ENCODE data around the gene BCL11B. TPM values are rescaled to one million over a fixed set of nuclear protein-coding genes. Genes with fewer than 3 reads are reported as not detected.
"Not testable (repeated sequence)": the region's sequence is repeated elsewhere in the genome, so short reads cannot be mapped to it uniquely, and the experiment has no call there.

Gene BCL11B
- polyA plus RNA-seq, 4 donors, result 0.45 to 5.1 (median 1.5) TPM

GRCh38 chr14:99232714-99233214, 39.2 kb downstream of the BCL11B start:
- H3K9me3 ChIP-seq (ENCODE audit: control insufficient read depth in 2 of 2, insufficient read depth in 1 of 2, low read depth in 1 of 2, low read length in 1 of 2), result no peaks in the 10 kb centered on the region
- FAIRE-seq, result no peak
- no peak for DNase-seq
- H3K4me3 ChIP-seq (ENCODE audit: low read depth in 1 of 3, low read length in 3 of 3), result no peak overlapping the region
- WGBS, 3 donors, result 65 to 87% (median 73%) methylated on average over 3 of the region's 3 CpGs
- H3K27me3 ChIP-seq (ENCODE audit: control insufficient read depth in 3 of 3, insufficient read depth in 3 of 3, low read length in 3 of 3), result no peaks in the 10 kb centered on the region
- H3K4me1 ChIP-seq (ENCODE audit: control insufficient read depth in 3 of 3, insufficient read depth in 2 of 3, low read depth in 1 of 3, low read length in 2 of 3), result peaks cover 0 to 22% (median 0%) of the 10 kb centered on the region in 3 donors
- H3K27ac ChIP-seq (ENCODE audit: low read depth in 1 of 3, low read length in 2 of 3), result peak overlapping the region in 1 of 3 donors; percentile 56
- peaks cover 0 to 16% (median 0%) of the 10 kb centered on the region in 3 donors for H3K36me3 ChIP-seq (ENCODE audit: control insufficient read depth in 3 of 3, insufficient read depth in 2 of 3, low read depth in 1 of 3, low read length in 3 of 3)

DNA sequence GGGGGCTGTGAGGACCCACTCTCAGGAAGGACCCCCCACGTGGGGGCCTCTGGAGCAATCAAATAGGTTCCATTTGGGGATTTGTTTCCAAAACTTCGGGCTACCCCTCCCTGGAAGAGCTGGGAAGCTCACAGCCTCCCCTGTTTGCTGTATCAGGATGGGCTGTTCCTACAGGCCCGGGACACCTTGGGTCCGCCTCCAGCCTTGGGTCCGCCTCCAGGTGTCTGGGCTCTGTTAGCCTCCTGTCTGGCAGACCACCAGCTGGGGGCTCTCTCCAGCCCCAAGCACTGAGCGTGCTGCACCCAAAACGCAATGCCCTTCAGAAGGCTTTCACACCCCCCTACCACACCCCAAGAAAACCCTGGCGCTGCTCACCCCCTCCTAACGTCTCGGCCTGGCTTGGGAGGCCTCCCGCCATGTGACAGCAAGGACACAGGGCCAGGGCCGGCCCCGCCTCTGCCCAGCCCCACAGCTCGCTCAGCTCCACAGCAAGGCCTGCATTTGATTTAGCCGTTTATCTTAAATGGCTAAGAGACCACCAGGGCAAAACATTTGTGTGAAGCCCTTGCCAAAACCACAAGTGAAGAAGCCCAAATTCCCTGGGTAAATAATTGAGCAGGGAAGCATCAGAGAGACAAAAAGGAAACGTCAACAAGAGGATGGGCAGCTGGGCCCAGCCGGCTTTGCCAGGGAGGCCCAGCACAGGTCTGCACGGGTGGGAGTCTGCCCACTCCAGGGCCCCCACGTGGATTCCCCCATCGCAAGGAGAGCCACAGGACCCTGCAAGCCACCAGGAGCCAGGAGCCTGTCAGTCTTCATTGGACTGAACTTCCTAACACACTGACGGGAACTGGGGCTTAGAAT, 39.9 kb downstream of the BCL11B start:
- 37 to 67% (median 42%) methylated on average over 20 to 21 of the region's 21 CpGs for WGBS, 3 donors
- H3K4me1 ChIP-seq (ENCODE audit: control insufficient read depth in 3 of 3, insufficient read depth in 2 of 3, low read depth in 1 of 3, low read length in 2 of 3), result peaks cover 0 to 22% (median 0%) of the 10 kb centered on the region in 3 donors
- H3K4me3 ChIP-seq (ENCODE audit: low read depth in 1 of 3, low read length in 3 of 3), result peak overlapping the region in 1 of 3 donors; percentile 32
- no peak for FAIRE-seq
- DNase-seq, result peak in 1 of 2 donors; percentile 74
- H3K9me3 ChIP-seq (ENCODE audit: control insufficient read depth in 2 of 2, insufficient read depth in 1 of 2, low read depth in 1 of 2, low read length in 1 of 2), result no peaks in the 10 kb centered on the region
- H3K27me3 ChIP-seq (ENCODE audit: control insufficient read depth in 3 of 3, insufficient read depth in 3 of 3, low read length in 3 of 3), result no peaks in the 10 kb centered on the region
- H3K36me3 ChIP-seq (ENCODE audit: control insufficient read depth in 3 of 3, insufficient read depth in 2 of 3, low read depth in 1 of 3, low read length in 3 of 3), result peaks cover 0 to 20% (median 0%) of the 10 kb centered on the region in 3 donors
- peak overlapping the region in 1 of 3 donors; percentile 56 for H3K27ac ChIP-seq (ENCODE audit: low read depth in 1 of 3, low read length in 2 of 3)

GRCh38 chr14:99231161-99231849, 40.7 kb downstream of the BCL11B start:
- Histone ChIP-seq H3K4me1 (ENCODE audit: control insufficient read depth in 3 of 3, insufficient read depth in 2 of 3, low read depth in 1 of 3, low read length in 2 of 3) (peaks cover 0 to 26% (median 0%) of the 10 kb centered on the region in 3 donors), H3K27ac (ENCODE audit: low read depth in 1 of 3, low read length in 2 of 3) (peak overlapping the region in 1 of 3 donors; percentile 36), H3K36me3 (ENCODE audit: control insufficient read depth in 3 of 3, insufficient read depth in 2 of 3, low read depth in 1 of 3, low read length in 3 of 3) (peaks cover 0 to 20% (median 0%) of the 10 kb centered on the region in 3 donors), H3K4me3 (ENCODE audit: low read depth in 1 of 3, low read length in 3 of 3) (peak overlapping the region in 1 of 3 donors; percentile 32), H3K27me3 (ENCODE audit: control insufficient read depth in 3 of 3, insufficient read depth in 3 of 3, low read length in 3 of 3) (no peaks in the 10 kb centered on the region), H3K9me3 (ENCODE audit: control insufficient read depth in 2 of 2, insufficient read depth in 1 of 2, low read depth in 1 of 2, low read length in 1 of 2) (no peaks in the 10 kb centered on the region)
- FAIRE-seq (no peak), DNase-seq (no peak)
- WGBS, 3 donors, result 43 to 73% (median 63%) methylated on average over 28 to 38 of the region's 38 CpGs

- no peaks in the 10 kb centered on the region for H3K27me3 ChIP-seq (ENCODE audit: control insufficient read depth in 3 of 3, insufficient read depth in 3 of 3, low read length in 3 of 3)
- peak in 1 of 2 donors; percentile 47 for DNase-seq
- no peak for FAIRE-seq
- 52 to 76% (median 63%) methylated on average over 23 of the region's 23 CpGs for WGBS, 3 donors
- peak overlapping the region in 1 of 3 donors; percentile 18 for H3K4me3 ChIP-seq (ENCODE audit: low read depth in 1 of 3, low read length in 3 of 3)
- peaks cover 0 to 24% (median 0%) of the 10 kb centered on the region in 3 donors for H3K36me3 ChIP-seq (ENCODE audit: control insufficient read depth in 3 of 3, insufficient read depth in 2 of 3, low read depth in 1 of 3, low read length in 3 of 3)
- no peaks in the 10 kb centered on the region for H3K9me3 ChIP-seq (ENCODE audit: control insufficient read depth in 2 of 2, insufficient read depth in 1 of 2, low read depth in 1 of 2, low read length in 1 of 2)
- H3K4me1 ChIP-seq (ENCODE audit: control insufficient read depth in 3 of 3, insufficient read depth in 2 of 3, low read depth in 1 of 3, low read length in 2 of 3), result peaks cover 0 to 32% (median 0%) of the 10 kb centered on the region in 3 donors
- H3K27ac ChIP-seq (ENCODE audit: low read depth in 1 of 3, low read length in 2 of 3), result peak overlapping the region in 2 of 3 donors; percentile 41 to 75
Measured at GRCh38 chr14:99230208-99231151, 41.5 kb downstream of the BCL11B start.

DNA sequence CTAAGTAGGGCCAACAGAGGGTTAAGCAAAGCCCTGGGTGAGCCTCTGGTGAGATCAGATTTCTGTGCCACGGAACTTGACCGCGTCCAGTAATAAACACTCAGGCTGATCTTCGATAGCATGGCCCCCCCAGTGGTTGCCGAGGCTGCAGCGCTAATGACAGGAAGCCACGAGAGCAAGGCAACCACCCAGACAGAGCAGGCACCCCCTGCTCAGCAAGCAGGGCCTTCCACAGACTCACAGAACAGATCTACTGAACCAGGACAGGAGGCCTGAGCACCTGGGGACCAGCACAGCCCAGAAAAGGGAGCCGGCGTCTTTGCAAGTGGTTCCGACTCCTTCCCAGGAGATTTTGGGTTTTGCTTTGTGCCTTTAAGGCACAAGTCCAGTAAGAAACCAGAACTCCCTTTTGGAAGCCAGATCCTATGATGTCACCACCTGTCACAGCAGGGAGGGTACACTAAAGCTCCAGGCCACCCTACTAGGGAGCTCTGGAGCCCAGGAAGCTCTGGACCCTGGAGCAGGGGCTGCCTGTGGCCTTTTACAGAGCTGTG, 42.3 kb downstream of the BCL11B start:
- Histone ChIP-seq H3K4me3 (ENCODE audit: low read depth in 1 of 3, low read length in 3 of 3) (no peak overlapping the region), H3K27ac (ENCODE audit: low read depth in 1 of 3, low read length in 2 of 3) (peak overlapping the region in 2 of 3 donors; percentile 41 to 75), H3K9me3 (ENCODE audit: control insufficient read depth in 2 of 2, insufficient read depth in 1 of 2, low read depth in 1 of 2, low read length in 1 of 2) (no peaks in the 10 kb centered on the region), H3K36me3 (ENCODE audit: control insufficient read depth in 3 of 3, insufficient read depth in 2 of 3, low read depth in 1 of 3, low read length in 3 of 3) (peaks cover 0 to 29% (median 0%) of the 10 kb centered on the region in 3 donors), H3K27me3 (ENCODE audit: control insufficient read depth in 3 of 3, insufficient read depth in 3 of 3, low read length in 3 of 3) (no peaks in the 10 kb centered on the region), H3K4me1 (ENCODE audit: control insufficient read depth in 3 of 3, insufficient read depth in 2 of 3, low read depth in 1 of 3, low read length in 2 of 3) (peaks cover 0 to 32% (median 0%) of the 10 kb centered on the region in 3 donors)
- no peak for FAIRE-seq
- DNase-seq, result peak in 1 of 2 donors; percentile 27
- 33 to 66% (median 40%) methylated on average over 10 of the region's 10 CpGs for WGBS, 3 donors

GRCh38 chr14:99228760-99229159, 43.2 kb downstream of the BCL11B start:
- not testable (repeated sequence) for H3K27me3 ChIP-seq (ENCODE audit: control insufficient read depth in 3 of 3, insufficient read depth in 3 of 3, low read length in 3 of 3); DNase-seq; FAIRE-seq; H3K27ac ChIP-seq (ENCODE audit: low read depth in 1 of 3, low read length in 2 of 3); H3K4me3 ChIP-seq (ENCODE audit: low read depth in 1 of 3, low read length in 3 of 3); H3K9me3 ChIP-seq (ENCODE audit: control insufficient read depth in 2 of 2, insufficient read depth in 1 of 2, low read depth in 1 of 2, low read length in 1 of 2)
- peaks cover 0 to 31% (median 0%) of the 10 kb centered on the region in 3 donors for H3K4me1 ChIP-seq (ENCODE audit: control insufficient read depth in 3 of 3, insufficient read depth in 2 of 3, low read depth in 1 of 3, low read length in 2 of 3)
- WGBS, 3 donors, result 84 to 92% (median 84%) methylated on average over 4 of the region's 4 CpGs
- peaks cover 0 to 39% (median 0%) of the 10 kb centered on the region in 3 donors for H3K36me3 ChIP-seq (ENCODE audit: control insufficient read depth in 3 of 3, insufficient read depth in 2 of 3, low read depth in 1 of 3, low read length in 3 of 3)

DNA sequence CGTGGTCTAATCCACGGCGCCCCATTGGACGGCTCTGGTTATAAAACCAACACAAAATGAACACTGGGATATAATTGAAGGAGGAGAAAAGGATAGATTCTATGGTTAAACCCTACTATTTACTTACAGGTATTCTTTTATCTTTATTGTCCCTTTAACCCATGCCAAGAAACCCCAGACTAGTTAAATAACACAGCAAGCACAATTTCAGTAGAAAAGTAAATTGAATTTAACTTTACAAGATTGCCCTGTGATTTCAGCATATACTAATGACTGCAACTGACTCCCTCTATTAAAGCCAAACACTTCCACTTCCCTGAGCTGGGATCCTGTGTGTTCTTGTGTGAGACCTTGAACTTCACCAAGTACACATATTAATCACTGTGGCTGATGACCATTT, 45.3 kb downstream of the BCL11B start:
- WGBS, 3 donors, result 61 to 72% (median 69%) methylated on average over 4 of the region's 4 CpGs
- no peaks in the 10 kb centered on the region for H3K27me3 ChIP-seq (ENCODE audit: control insufficient read depth in 3 of 3, insufficient read depth in 3 of 3, low read length in 3 of 3)
- peaks cover 0 to 15% (median 0%) of the 10 kb centered on the region in 3 donors for H3K4me1 ChIP-seq (ENCODE audit: control insufficient read depth in 3 of 3, insufficient read depth in 2 of 3, low read depth in 1 of 3, low read length in 2 of 3)
- DNase-seq, result no peak
- no peaks in the 10 kb centered on the region for H3K9me3 ChIP-seq (ENCODE audit: control insufficient read depth in 2 of 2, insufficient read depth in 1 of 2, low read depth in 1 of 2, low read length in 1 of 2)
- peaks cover 0 to 43% (median 0%) of the 10 kb centered on the region in 3 donors for H3K36me3 ChIP-seq (ENCODE audit: control insufficient read depth in 3 of 3, insufficient read depth in 2 of 3, low read depth in 1 of 3, low read length in 3 of 3)
- no peak overlapping the region for H3K4me3 ChIP-seq (ENCODE audit: low read depth in 1 of 3, low read length in 3 of 3)
- no peak overlapping the region for H3K27ac ChIP-seq (ENCODE audit: low read depth in 1 of 3, low read length in 2 of 3)
- FAIRE-seq, result no peak
